HG03135 (cell line): ENCODE measurements around the gene KRT72.
"Not testable (repeated sequence)": the region's sequence is repeated elsewhere in the genome, so short reads cannot be mapped to it uniquely, and the experiment has no call there.

Source experiments
- ATAC-seq: cut with Tn5 transposase; IDR thresholded peaks from one replicate; pipeline ENCODE4 v1.9.1; 2021; ENCODE audit warnings: mild to moderate bottlenecking, moderate library complexity; ENCODE audit not compliant: unreplicated experiment

KRT72 gene

DNA sequence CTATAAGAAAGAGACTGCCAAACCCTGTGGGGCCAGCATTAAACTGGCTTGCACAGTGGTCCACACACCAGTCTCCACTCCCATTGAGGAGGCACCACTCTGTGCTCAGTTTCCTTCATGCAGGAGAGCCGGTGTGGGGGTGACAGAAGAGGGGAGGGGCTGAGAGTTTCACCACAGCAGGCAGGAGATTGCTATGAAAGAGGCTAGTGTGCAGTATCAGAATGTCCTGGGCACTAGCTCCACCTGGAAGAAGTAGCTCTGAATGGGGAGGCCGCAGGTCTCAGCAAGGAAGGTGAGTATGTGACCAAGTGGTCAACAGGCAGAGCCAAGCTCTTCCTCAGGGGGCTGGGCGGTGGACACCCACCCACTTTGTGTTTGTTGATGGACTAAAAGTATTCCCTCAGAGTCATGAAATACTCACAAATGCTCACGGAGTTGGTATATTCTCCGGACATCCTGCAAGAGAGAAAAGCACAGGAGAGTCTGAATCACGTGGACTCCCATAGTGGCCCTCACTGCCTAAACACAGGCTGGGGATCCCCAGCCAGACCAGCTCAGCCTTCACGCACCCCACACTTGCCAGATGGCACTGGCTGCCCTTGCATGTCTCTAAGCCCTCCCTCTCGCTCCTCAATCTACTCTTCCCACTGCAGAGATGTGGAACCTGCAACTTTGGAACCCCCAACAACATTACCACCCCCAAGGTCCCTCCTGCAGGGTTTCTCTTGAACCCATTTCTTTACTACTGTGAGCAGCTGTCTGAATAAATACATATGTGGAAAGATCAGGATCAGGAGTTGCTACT is 7.8 kb upstream of the KRT72 start:
- no peak for ATAC-seq

- no peak for ATAC-seq
These were observed 6.9 kb upstream of the KRT72 start for GRCh38 chr12:52608161-52608560.

DNA sequence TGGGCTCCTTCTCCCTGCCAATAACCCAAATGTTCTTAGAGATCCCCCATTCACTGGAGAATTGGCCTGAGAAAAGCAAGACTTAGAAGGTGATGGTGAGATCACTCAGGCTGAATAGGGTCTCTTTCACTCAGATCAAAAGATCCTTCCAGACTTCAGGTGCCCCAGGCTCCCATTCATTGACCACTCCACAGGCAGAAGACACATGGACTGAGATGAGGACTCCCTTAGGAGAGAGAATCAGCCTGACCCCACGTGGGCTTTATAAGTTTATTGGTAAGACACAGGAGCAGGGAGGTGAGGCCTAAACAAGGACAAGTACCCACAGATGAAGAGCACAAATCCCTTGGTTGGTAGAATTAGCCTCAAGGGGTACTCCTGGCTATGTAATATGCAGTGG is 6.1 kb upstream of the KRT72 start:
- ATAC-seq = no peak

- no peak for ATAC-seq
These were observed 5.4 kb upstream of the KRT72 start for GRCh38 chr12:52606581-52607218.

DNA sequence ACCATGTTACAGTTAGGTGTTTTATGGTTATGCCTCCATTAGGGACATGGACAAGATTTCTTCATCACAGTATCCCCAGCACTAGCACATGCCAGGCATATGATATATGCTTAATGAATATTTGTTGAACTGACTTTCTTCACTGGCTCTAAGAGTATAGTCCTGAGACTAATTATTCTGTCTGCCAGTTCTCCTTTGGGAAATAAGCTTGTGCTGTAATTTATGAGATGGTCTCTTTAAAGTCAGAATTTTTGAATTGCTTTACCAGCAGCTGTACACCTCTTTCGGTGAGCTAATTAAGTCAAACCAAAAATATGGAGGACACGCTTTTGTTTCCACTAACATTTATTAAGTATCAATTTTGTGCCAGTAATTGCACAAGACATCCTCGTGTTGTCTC is 4.8 kb upstream of the KRT72 start:
- no peak for ATAC-seq

GRCh38 chr12:52605542-52605941 is 4.3 kb upstream of the KRT72 start:
- ATAC-seq = no peak

DNA sequence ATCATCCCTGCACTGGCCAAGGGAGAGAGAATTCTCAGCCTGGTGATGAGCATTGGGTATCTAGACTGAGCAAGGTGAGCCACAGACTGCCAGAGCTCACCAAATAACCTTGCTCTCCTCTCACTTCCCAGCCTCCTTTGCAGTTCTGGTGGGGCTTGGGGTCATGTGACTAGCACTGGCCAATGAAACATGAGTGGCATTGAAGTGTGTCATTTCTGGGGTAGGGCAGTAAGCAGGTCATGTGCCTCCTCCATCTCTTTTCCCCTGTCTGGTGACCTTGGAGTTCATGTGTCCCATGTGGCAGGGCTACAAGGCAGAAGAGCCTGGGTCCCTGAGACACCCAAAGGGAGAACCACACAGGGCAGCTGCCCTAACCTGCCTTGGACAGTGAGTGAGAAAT is 3.6 kb upstream of the KRT72 start:
- ATAC-seq = no peak

- no peak for ATAC-seq
These were observed 2.1 kb upstream of the KRT72 start for GRCh38 chr12:52603314-52603713.

- no peak for ATAC-seq
These were observed 1.3 kb upstream of the KRT72 start for GRCh38 chr12:52602552-52602951.

DNA sequence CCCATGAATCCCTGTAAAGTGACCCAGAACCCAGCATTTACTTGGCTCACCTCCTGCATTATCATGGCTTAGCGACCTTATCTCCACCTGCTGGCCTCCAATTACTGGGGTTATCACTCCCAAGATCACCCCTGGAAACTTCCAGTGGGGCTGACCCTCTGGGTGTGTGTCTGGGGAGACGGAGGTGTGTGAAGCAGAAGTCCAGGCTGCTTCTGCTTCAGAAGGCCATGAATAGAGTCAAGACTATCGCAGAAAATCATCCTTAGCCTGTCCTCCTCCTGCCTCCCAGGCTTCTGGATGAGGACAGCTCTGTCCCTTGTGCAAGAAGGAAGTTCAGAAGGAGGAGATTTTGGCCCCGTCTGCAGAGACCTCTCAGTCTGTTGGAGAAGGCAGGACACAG is 408 bp upstream of the KRT72 start:
- no peak for ATAC-seq

GRCh38 chr12:52600475-52600874 is 788 bp downstream of the KRT72 start:
- ATAC-seq = no peak

DNA sequence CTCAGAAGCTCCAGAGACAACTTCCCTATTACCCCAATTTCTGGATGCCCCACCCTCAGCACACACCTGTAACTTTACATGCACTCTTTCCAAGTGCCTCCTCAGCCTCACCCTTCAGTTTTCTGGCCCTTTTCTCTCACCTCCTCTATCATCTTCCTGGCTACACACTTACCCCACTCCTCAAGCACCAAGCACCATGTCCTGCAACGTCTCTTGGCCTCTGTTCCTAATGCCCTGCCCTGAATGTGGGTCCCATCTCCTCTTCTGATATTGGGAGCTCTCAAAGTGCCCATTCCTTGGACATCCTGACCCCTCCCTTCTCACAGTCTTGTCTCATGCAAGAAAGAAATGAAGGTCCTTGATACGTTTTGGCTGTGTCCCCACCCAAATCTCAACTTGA is 1.2 kb downstream of the KRT72 start:
- ATAC-seq = no peak

GRCh38 chr12:52598966-52599365 is 2.3 kb downstream of the KRT72 start:
- ATAC-seq = no peak

DNA sequence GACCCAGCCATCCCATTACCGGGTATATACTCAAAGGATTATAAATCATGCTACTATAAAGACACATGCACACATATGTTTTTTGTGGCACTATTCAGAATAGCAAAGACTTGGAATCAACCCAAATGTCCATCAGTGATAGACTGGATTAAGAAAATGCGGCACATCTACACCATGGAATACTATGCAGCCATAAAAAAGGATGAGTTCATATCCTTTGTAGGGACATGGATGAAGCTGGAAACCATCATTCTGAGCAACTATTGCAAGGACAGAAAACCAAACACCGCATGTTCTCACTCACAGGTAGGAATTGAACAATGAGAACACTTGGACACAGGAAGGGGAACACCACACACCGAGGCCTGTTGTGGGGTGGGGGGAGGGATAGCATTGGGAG is 7.0 kb downstream of the KRT72 start:
- not testable (repeated sequence) for ATAC-seq

- ATAC-seq = no peak
These were observed 9.7 kb downstream of the KRT72 start for GRCh38 chr12:52591521-52591920.

GRCh38 chr12:52590021-52590420 is 11.2 kb downstream of the KRT72 start:
- no peak for ATAC-seq

- ATAC-seq = no peak
These were observed 13.7 kb downstream of the KRT72 start for GRCh38 chr12:52587563-52587962.

- ATAC-seq = no peak
These were observed 15.3 kb downstream of the KRT72 start for GRCh38 chr12:52585946-52586345.

DNA sequence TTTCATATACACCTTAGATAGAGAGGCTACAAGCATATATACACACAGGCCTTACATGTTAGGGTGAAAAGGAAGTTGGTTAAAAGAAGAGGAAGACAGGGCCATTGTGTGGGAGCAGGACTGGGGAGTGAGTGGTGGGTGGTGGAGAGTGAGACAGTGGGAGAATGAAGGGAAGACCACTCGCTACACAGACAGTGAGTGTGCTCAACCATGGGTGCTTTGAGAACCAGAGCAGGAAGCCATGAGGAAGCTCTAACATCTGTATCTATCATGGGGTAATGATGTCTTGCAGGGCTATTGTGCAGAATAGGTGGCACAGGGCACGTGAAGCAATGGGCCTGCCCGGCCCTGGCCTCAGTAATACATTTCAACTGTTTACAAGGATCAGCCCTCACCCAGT is 16.2 kb downstream of the KRT72 start:
- no peak for ATAC-seq

- no peak for ATAC-seq
These were observed 17.0 kb downstream of the KRT72 start for GRCh38 chr12:52584156-52584682.

DNA sequence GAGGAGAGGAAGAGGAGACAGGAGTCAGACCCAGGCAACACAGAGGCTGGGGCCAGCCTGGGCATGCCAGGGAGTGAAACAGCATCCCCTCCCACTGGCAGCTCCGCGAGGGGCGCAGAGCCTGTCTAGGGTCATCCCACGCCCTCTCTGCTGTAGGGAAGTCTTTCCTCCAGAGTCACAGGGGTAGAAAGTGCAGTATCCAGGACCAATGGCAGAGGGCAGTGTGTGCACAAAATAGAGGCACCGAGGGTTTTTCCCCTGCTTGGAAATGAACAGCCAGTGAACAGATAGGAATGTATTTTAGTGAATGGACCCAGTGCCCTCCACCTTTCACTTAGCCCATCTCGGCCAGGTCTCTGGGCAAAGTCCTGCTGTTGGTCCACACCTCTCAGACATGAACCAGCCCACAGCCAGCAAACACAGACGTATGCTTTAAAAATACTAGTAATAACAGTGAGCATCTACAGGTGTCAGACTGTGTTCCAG is 18.2 kb downstream of the KRT72 start:
- no peak for ATAC-seq

DNA sequence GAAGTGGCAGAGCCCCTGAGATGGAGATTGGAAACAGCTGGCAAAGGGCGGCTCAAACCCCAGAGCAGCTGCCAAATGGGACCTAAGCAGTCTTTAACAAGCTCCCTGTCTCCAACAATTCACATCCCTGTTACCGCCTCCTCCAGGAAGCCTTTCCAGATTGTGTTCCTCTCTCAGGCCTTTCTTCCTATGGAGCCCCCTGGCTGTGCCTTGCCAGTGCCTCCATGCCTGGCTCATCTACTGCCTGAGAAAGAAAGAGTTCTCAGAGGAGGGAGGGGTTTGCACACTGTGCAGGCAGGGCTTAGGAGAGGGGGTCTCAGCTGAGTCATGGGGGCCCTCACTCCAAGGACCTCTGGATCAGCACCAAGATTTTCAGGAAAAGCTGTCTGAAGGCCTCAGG is 18.8 kb downstream of the KRT72 start:
- ATAC-seq = no peak
